Limb (tissue), 2 donors: ENCODE data around the gene NAA15.
"Not testable (repeated sequence)": the region's sequence is repeated elsewhere in the genome, so short reads cannot be mapped to it uniquely, and the experiment has no call there.

ENCODE experiments used
- DNase-seq, 2 donors: peaks; one replicate each; pipeline ENCODE4 v3.0.0-alpha.2; 2016; ENCODE audit errors: extremely low spot score in 2 of 2

NAA15 gene

DNA sequence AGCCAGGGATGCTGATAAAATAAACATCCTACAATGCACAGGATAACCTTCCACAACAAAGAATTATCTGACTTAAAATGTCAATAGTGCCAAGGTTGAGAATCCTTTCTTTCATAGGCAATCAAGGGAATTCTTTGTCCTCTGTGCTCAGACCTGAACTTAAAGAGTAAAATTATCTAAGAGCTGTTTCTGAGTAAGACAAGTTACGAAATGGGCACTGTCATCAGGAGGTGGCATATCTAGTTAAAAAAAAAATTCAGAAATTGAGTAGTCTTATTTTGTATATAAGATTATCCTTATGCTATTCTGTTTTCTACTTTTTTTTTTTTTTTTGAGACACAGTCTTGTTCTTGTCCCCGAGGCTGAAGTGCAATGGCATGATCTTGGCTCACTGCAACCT is 149.3 kb downstream of the NAA15 start:
- DNase-seq = no peak

DNA sequence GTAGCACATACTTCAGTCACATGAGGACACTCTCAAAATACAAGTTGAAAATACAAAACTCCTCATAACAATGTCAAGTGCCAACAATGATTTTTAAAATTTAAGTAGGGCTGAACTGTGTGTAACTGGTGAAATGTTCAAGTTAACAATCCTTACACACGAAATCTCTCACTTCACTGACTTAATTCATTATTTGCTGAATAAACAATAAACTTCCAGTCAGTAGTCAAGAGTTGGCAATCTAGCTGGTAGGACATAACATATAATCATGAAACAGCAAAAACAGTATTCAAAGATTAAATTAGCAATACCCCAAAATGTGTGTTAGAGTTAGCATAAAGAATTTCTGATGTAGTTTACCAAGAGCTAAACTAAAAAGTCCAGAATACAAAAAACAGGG is 150.7 kb downstream of the NAA15 start:
- DNase-seq = no peak

DNA sequence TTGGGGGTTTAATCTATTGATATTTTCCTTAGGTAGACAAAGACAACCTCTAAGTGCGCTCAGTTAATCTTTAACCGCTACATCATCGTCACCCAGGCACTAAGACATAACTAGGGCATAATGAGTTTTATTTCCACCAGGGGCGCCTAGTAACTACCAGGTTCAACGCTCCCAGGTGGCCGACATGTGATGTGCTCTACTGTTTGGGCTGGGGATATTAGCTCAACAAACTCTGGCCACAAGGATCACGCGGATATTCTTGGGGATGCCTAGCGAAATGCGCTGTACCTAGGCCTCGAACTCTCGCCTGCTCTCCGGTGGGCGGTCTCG is 151.7 kb downstream of the NAA15 start:
- no peak for DNase-seq

DNA sequence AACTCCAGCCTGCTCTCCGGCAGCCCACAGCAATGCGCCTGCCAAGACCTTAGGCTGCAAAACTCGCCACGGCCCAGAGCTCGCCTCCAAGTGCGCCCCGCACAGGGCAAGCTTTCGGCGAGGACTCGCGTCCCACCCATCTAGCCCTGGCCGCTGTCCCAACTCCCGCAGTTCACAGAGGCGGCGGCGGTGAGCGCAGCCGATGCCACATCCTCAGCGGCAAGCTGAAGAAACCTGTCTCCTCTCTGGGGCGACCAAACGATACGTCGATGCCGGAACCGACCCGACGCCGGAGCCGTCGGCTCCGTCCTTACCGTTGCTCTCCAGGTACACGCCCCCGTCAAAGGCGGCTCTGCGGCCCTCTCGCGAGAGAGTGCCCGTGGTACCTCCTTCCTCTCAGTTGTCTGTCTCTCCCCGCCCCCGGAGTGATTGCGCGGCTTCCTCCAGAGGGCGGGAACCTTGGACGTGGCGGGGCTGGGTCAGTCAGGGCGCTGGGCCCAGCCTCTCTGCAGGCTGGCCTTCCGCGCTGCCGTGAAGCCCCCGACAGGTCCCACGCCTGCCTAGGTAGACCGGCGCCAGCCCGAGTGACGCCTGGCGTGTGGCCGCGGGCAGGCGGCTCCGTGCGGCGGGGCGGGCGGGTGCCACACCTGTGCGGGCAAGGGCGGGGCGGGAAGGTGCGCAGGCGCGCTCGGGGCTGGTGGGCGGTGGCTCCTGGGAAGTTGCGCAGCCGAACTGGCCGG is 152.2 kb downstream of the NAA15 start:
- DNase-seq = peak; percentile 96 to 97

DNA sequence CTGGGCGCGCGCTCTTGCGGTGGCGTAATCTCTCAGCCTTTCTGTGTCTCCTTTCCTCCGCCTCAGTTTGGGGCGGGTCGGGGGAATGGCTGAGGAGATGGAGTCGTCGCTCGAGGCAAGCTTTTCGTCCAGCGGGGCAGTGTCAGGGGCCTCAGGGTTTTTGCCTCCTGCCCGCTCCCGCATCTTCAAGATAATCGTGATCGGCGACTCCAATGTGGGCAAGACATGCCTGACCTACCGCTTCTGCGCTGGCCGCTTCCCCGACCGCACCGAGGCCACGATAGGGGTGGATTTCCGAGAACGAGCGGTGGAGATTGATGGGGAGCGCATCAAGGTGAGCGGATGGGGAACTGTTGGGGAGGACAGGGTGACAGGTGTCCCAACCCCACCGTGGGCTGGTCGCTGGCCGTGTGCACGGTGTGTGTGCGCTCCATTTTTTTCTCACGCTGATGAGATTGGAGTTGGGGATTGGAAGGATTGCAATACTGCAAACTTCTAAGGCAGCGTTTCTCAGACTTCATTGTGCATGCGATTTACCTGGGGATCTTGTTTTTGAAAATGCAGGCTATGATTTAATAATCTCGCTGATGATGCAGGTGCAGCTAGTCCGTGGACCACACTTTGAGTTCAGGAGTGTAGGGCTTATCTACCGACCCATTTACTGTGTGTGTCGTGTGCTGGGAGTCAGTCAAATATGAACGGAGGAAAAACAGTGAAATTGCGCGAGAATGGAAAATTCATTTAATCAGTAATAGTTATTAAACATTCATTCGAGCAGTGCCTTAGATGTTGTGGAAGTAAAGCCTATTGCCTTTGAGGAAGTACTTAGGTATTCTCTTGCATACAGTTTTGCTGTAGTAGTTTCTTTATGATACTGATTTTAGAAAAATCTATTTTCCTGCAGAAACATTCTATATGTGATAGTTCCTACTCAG is 153.1 kb downstream of the NAA15 start, which contains the start of gene RAB33B:
Gene RAB33B, plus strand, starts transcription at position 11 of the 935 bp plus-strand sequence. Its CDS starts 75 bp downstream, at position 86.
- DNase-seq = peak in 1 of 2 donors; percentile 12

DNA sequence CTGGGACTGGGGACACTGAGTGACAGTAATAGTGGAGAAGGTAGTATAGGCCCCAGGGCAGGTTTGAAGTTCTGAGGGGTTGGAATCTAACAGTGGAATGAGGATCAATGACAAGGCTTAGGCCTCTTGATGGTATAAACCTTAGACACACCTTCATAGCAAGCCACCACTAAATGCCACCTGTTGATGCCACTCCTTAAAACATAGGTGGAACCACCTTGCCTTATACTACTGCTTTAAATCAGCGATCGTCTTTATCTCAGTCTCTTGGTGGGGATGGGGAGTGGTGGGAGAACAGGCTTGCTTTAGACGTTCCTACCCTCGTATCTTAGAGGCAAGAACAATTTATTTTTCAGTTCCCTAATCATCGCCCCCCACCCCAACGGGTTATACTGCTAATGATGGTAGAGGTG is 153.8 kb downstream of the NAA15 start:
- no peak for DNase-seq

DNA sequence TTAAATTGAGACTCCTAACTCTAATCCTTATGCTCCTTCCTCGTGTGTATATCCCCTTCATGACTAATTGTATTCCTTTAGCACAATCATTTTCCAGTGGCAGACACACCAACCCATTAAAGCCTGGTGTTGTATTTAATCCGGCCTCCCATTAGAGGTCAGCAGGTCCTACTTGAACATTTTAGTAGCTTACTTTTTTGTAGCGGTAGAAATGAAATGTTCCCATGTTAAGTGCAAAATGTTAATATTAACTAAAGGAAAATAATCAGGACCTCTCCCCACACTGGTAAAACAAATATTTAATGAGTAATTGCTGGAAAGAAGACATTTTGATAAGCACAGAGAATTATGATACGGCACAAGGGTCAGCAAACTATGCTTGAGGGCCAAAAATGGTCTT is 156.0 kb downstream of the NAA15 start:
- no peak for DNase-seq

DNA sequence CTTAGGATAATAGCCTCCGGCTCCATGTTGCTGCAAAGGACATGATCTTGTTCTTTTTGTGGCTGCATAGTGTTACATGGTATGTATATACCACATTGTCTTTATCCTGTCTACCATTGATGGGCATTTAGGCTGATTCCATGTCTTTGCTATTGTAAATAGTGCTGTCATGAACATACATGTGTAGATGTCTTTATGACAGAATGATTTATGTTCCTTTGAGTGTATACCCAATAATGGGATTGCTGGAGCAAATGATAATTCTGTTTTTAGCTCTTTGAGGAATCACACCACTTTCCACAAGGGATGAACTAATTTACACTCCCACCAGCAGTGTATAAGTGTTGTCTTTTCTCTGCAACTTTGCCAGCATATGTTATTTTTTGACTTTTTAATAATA is 157.2 kb downstream of the NAA15 start:
- DNase-seq = no peak

DNA sequence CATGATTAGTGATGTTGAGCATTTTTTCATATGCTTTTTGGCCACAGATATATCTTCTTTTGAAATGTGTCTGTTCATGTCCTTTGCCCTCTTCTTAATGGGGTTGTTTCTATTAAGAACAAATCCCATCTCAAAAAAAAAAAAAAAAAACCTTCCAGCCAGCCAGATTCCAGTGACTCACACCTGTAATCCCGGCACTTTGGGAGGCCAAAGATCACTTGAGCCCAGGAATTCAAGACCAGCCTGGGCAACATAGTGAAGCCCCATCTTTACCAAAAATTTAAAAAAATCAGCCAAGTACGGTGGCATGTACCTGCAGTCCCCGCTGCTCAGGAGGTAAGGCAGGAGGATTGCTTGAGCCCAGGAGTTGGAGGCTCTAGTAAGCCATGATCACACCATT is 157.7 kb downstream of the NAA15 start:
- no peak for DNase-seq

DNA sequence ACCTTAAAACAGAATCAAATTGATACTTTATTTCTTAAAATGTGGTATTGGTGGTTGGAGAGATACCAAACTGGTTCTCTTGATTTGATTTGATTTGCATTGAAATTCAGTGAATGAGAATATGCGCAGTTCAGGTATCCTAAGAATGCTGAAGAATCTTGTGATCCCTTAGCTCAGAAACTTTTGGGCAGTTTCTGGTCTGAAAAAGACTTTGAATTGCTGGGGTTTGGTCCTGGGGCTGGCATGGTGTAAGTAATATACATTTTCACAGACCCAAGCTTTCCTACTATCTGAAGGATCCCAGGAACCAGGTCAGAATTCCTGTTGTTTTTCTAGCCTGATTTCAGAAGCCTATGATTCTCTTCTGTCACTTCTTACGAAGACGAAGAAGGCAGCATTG is 159.3 kb downstream of the NAA15 start:
- no peak for DNase-seq

DNA sequence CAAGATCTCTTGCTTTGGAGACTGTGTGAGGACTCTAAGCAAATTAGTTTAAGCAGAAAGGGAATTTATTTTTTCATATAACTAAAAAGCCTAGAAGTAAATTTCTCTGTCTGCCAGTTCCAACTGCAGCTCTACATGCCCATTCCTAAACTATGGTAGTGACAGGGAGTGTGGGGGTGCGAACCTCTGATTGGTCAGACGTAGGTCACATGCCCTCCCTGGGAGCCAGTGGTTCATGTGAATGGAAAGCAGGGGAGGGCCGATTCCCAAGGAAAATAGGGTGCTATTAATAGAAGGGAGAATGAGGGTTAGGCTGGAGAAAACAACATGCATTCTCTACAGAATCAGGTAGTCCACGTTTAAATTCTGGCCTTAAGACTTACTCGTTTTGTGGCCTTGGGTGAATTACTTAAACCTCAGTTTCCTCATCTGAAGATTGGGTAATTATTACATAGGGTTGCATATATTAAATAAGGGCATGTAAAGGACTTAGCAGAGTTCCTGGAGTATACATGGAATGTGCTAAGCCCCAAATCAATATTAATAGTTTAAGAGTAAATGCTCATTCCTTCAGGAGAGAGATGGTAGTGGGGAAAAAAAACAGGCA is 159.8 kb downstream of the NAA15 start:
- DNase-seq = no peak

DNA sequence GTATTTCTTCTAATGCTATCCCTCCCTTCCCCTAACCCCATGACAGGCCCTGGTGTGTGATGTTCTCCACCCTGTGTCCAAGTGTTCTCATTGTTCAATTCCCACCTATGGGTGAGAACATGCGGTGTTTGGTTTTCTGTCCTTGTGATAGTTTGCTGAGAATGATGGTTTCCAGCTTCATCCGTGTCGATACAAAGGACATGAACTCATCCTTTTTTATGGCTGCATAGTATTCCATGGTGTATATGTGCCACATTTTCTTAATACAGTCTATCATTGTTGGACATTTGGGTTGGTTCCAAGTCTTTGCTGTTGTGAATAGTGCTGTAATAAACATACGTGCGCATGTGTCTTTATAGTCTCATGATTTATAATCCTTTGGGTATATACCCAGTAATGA is 163.2 kb downstream of the NAA15 start:
- DNase-seq = not testable (repeated sequence)

DNA sequence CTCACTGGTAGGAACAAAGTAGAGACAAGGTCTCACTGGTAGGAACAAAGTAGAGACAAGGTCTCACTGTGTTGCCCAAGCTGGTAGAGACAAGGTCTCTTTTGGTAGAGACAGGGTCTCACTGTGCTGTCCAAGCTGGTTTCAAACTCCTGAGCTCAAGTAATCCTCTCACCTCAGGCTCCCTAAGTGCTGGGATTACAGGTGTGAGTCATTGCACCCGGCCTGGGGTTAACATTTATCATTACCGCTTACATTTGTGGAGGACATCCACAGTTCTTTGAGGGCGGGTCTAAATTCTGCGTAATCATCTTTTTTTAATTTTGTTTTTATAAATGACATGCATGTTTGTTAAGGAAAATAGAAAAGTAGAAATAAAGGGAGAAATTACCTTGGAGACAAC is 164.6 kb downstream of the NAA15 start:
- no peak for DNase-seq

DNA sequence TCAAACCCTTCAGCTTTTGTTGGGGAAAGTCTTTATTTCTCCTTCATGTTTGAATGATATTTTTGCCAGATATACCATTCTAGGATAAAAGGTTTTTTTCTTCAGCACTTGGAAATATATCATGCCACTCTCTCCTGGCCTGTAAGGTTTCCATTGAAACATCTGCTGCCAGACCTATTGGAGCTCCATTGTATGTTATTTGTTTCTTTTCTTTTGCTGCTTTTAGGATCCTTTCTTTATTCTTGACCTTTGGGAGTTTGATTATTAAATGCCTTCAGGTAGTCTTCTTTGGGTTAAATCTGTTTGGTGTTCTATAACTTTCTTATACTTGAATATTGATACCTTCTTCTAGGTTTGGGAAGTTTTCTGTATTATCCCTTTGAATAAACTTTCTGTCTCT is 167.5 kb downstream of the NAA15 start:
- not testable (repeated sequence) for DNase-seq

DNA sequence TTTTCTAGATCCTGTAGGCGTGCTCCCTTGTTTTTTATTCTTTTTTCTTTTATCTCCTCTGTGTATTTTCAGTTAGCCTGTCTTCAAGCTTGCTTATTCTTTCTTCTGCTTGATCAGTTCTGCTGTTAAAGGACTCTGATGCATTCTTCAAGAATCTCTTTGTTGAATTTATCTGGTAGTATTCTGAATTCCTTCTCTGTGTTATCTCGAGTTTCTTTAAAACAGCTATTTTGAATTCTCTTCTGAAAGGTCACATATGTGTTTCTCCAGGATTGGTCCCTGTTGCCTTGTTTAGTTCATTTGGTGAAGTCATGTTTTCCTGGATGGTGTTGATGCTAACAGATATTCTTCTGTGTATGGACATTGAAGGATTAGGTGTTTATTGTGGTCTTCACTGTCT is 167.9 kb downstream of the NAA15 start:
- no peak for DNase-seq
